GM20000 (cell line): ENCODE results near the gene ACOT4.
"Not testable (repeated sequence)": the region's sequence is repeated elsewhere in the genome, so short reads cannot be mapped to it uniquely, and the experiment has no call there.

ENCODE experiments used
- DNase-seq: peaks from one replicate; pipeline ENCODE4 v3.0.0; 2012; ENCODE audit warnings: low spot score
- CTCF ChIP-seq: IDR thresholded peaks from 2 replicates; pipeline ENCODE4 v1.5.1; 2012; ENCODE audit warnings: mild to moderate bottlenecking, control low read depth; ENCODE audit errors: extremely low read depth, missing control alignments

Gene ACOT4

GRCh38 chr14:73625706-73626105, 34.0 kb downstream of the ACOT4 start:
- TF ChIP-seq CTCF = no peak
- DNase-seq = no peak

- TF ChIP-seq CTCF = no peak
Observed at GRCh38 chr14:73627151-73627558, 35.5 kb downstream of the ACOT4 start.

GRCh38 chr14:73630009-73630780, 38.5 kb downstream of the ACOT4 start:
- no peak for TF ChIP-seq CTCF
- no peak for DNase-seq

More at GRCh38 chr14:73627151-73627558, 35.5 kb downstream of the ACOT4 start:
- no peak for DNase-seq

GRCh38 chr14:73633116-73634010, 41.7 kb downstream of the ACOT4 start:
- peak; percentile 72 for TF ChIP-seq CTCF
- peak; percentile 84 for DNase-seq

- no peak for TF ChIP-seq CTCF
- peak; percentile 58 for DNase-seq
Observed at GRCh38 chr14:73634011-73634833, 42.5 kb downstream of the ACOT4 start.

- DNase-seq = not testable (repeated sequence)
Observed at GRCh38 chr14:73636355-73636754, 44.7 kb downstream of the ACOT4 start.

- no peak for DNase-seq
Observed at GRCh38 chr14:73637830-73638229, 46.2 kb downstream of the ACOT4 start.

More at GRCh38 chr14:73637830-73638229, 46.2 kb downstream of the ACOT4 start:
- no peak for TF ChIP-seq CTCF
